ENCODE results near the gene MBD3L3. TPM values are rescaled to one million over a fixed set of nuclear protein-coding genes. Genes with fewer than 3 reads are reported as not detected.

Gene MBD3L3
- total RNA-seq = not detected in 2 replicates

GRCh38 chr19:7058576-7058975, at the start of gene MBD3L3:
Gene MBD3L3 (minus strand): TSS chr19:7058676. CDS start chr19:7058605, 71 bp downstream.

GRCh38 chr19:7069042-7069903, 10.8 kb upstream of the MBD3L3 start, which contains the start of gene ZNF557:
Gene ZNF557 (plus strand): TSS chr19:7069703. CDS start chr19:7075075, 5,372 bp downstream.

GRCh38 chr19:7049021-7049420, 9.5 kb downstream of the MBD3L3 start, which contains the start of gene MBD3L2:
Gene MBD3L2 (plus strand): TSS chr19:7049321. CDS start chr19:7049374, 53 bp downstream.

GRCh38 chr19:7040079-7040478, 18.4 kb downstream of the MBD3L3 start, which contains the start of gene MBD3L4:
Gene MBD3L4 (minus strand): TSS chr19:7040179. CDS start chr19:7040144, 35 bp downstream.

GRCh38 chr19:7030278-7030677, 28.2 kb downstream of the MBD3L3 start, which contains the start of gene MBD3L5:
Gene MBD3L5 (plus strand): TSS chr19:7030578. CDS start chr19:7030612, 34 bp downstream.

GRCh38 chr19:7021331-7021730, 37.1 kb downstream of the MBD3L3 start, which contains the start of gene MBD3L2B:
Gene MBD3L2B (minus strand): TSS chr19:7021431. CDS start chr19:7021397, 34 bp downstream.

Other genes with a start within 250 kb of the MBD3L3 start
- not detected in 2 replicates for gene ADGRE1, start 171.1 kb downstream of the MBD3L3 start, total RNA-seq
- gene MBD3L2B, start 37.2 kb downstream of the MBD3L3 start, total RNA-seq = not detected in 2 replicates
- not detected in 2 replicates for gene MBD3L5, start 28.1 kb downstream of the MBD3L3 start, total RNA-seq
- not detected in 2 replicates for gene MBD3L4, start 18.5 kb downstream of the MBD3L3 start, total RNA-seq
- gene MBD3L2, start 9.4 kb downstream of the MBD3L3 start, total RNA-seq = not detected in 2 replicates
- gene ZNF557, start 11.0 kb upstream of the MBD3L3 start, total RNA-seq = 15.8 and 16.7 TPM in 2 replicates
- gene INSR, start 235.7 kb upstream of the MBD3L3 start, total RNA-seq = 14.7 and 35.8 TPM in 2 replicates